Measurements from ENCODE around the gene COMT.

DNA sequence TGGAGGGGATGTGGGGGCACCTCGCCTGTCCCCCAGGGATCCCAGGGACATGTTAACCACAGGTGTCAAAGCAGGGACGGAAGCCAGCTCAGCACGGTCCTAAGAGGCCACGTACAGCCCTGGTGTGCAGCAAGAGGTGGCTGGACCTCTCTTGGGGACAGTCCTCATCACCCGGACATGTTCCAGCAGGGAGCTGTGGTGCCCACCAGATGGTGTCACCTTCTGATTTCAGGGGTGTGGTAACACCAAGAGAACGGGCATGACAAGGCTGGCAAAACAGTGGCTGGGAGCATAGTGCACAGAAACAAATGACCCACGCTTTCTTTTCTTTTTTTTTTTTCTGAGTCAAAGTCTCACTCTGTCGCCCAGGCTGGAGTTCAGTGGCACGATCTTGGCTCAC, 25.6 kb upstream of the COMT start:
- TF ChIP-seq EZH2phosphoT487 (IDR thresholded peaks at IDR 0.05; ENCODE audit: insufficient read depth, low read depth): no peak
- TF ChIP-seq EZH2 (IDR thresholded peaks at IDR 0.05; ENCODE audit: insufficient read depth, poor library complexity, severe bottlenecking): no peak
